Activated CD8-positive, alpha-beta memory T cell treated with anti-CD3 and anti-CD28 coated beads, Interleukin-2, amount 10 ng/mL, durations not matched to agents 7 days and 5 days (primary cell): ENCODE data around the gene BLVRA. TPM values are rescaled to one million over a fixed set of nuclear protein-coding genes. Genes with fewer than 3 reads are reported as not detected.
"Not testable (repeated sequence)": the region's sequence is repeated elsewhere in the genome, so short reads cannot be mapped to it uniquely, and the experiment has no call there.

Source experiments
- ATAC-seq: fragments of 150-1000 bp; cut with Tn5 transposase; one replicate; pipeline ENCODE4 v1.10.0; 2021; ENCODE audit warnings: moderate library complexity
- CTCF ChIA-PET: fragments of 350-600 bp; sonication (Branson Sonifier 250); formaldehyde crosslinking; loops from one replicate; lab custom pipeline; 2021; ENCODE audit warnings: antibody characterized with exemption; lab: Charles Lee
- DNase-seq: peaks from one replicate; pipeline ENCODE4 v3.0.0-alpha.2; 2020
- H3K27ac Mint-ChIP-seq: one replicate; pipeline ENCODE4 v1.8.0; 2021; ENCODE audit warnings: mild to moderate bottlenecking, mixed read lengths
- H3K27me3 Mint-ChIP-seq: one replicate; pipeline ENCODE4 v1.8.0; 2021; ENCODE audit warnings: mixed read lengths
- H3K36me3 Mint-ChIP-seq: one replicate; pipeline ENCODE4 v1.8.0; 2021; ENCODE audit warnings: mild to moderate bottlenecking, mixed read lengths
- H3K4me1 Mint-ChIP-seq: one replicate; pipeline ENCODE4 v1.8.0; 2021; ENCODE audit warnings: mixed read lengths
- H3K4me3 Mint-ChIP-seq: one replicate; pipeline ENCODE4 v1.8.0; 2021; ENCODE audit warnings: mild to moderate bottlenecking, moderate library complexity, mixed read lengths
- H3K9me3 Mint-ChIP-seq: one replicate; pipeline ENCODE4 v1.8.0; 2022; ENCODE audit warnings: low read depth, mixed read lengths
- total RNA-seq, 2 experiments: library from RNA; stranded (reverse); gene quantifications; one replicate each; pipeline ENCODE4 v1.2.3, GENCODE V29; 2021

Gene BLVRA
- total RNA-seq, 2 experiments from 2014 or later: 37.2 to 46.9 TPM

DNA sequence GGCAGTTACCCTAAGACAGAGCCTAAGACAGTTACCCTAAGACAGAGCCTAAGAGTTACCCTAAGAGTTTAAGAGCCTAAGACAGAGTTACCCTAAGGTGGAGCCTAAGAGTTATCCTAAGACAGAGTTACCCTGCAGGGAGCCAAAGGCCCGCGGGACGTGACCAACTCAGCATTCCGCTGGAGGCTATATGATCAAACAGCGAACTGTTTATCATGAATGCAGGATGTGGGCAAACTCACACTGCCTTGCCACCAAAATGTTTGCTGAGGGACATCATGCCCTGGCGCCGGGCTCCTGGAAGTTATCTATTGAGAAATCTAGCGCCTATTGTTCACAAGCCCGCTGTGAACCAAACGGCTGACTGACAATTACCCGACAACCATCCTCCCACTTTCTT, 49.9 kb downstream of the BLVRA start:
- H3K4me3 Mint-ChIP-seq: no peak overlapping the region
- no peak overlapping the region for H3K27ac Mint-ChIP-seq
- ATAC-seq (peak; percentile 30), DNase-seq (no peak)
- H3K36me3 Mint-ChIP-seq: peaks cover 8% of the 10 kb centered on the region
- H3K27me3 Mint-ChIP-seq: peaks cover 5% of the 10 kb centered on the region
- H3K4me1 Mint-ChIP-seq: no peaks in the 10 kb centered on the region
- CTCF ChIA-PET: no interaction called here
- no peaks in the 10 kb centered on the region for H3K9me3 Mint-ChIP-seq

DNA sequence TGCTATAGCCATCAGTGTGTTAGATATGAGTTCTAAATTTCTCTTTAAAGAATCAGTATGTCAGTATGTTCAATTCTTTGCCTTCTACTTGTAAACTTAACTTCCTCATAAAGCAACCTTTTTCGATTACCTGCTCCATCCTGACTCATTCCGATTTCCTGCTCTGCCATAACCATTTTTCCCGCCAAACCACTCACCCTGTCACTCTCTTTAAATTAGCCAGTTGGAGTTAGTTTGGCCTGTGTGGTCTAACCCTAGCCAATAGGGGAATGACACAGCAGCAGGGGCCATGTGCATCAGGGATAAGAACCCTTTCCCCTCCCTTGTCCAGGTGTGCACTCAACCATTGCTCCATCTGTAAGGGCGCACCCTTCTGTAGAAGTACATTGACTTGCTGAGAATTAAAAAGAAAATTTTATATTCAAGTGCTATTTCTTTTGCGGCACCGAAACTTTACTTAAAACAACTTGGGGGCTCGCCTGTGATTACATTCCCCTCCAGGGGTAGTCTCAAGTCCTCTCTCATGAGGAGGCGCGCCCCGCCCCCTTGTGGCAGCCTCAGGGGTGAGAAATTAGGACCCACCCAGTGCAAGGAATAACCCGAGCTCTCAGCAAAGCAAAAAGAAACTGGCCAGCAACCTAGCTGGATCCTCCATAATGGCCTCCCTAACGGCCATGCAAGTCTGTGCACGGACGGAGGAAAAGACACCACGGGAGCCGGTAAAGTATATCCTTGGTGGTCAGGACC, 51.9 kb downstream of the BLVRA start:
- H3K27me3 Mint-ChIP-seq: peaks cover 19% of the 10 kb centered on the region
- DNase-seq: peak; percentile 58
- ATAC-seq, H3K9me3 Mint-ChIP-seq, H3K36me3 Mint-ChIP-seq, H3K4me1 Mint-ChIP-seq, H3K27ac Mint-ChIP-seq, H3K4me3 Mint-ChIP-seq: not testable (repeated sequence)
- CTCF ChIA-PET: interaction anchor here (0.9 to 1.2 kb wide), 3 partner anchors 10 to 111 kb away, joined by 3 to 4 read pairs (median 3); no protein-coding TSS in a partner anchor

DNA sequence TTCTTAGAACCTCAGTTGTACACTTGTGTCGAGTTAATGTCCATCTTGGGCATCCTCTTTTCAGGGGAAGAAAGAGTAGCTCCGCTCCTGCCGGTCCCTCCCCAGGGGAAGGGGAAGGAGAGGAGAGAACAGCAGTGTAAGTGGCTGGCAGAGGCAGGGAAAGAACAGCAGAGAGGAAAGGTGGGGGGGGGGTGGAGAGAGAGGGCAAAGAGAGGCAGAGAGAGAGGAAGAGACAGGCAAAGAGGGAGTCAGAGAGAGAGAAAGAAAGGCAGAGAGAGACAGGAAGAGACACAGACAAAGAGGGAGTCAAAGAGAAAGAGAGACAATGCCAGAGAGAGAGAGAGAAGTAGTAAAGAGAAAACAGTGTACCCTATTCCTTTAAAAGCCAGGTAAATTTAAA, 56.9 kb downstream of the BLVRA start:
- Mint-ChIP-seq H3K27me3 (peaks cover 47% of the 10 kb centered on the region), H3K27ac (no peak overlapping the region), H3K4me3 (no peak overlapping the region), H3K9me3 (no peaks in the 10 kb centered on the region), H3K36me3 (no peaks in the 10 kb centered on the region), H3K4me1 (no peaks in the 10 kb centered on the region)
- no peak for DNase-seq
- CTCF ChIA-PET: interaction anchor here (0.6 kb wide), 1 partner anchor 252 kb away, joined by 3 read pairs; no protein-coding TSS in a partner anchor
- no peak for ATAC-seq

GRCh38 chr7:43816046-43816797, 57.7 kb downstream of the BLVRA start:
- H3K36me3 Mint-ChIP-seq, DNase-seq, CTCF ChIA-PET: not testable (repeated sequence)

GRCh38 chr7:43823425-43823824, 64.9 kb downstream of the BLVRA start:
- H3K4me1 Mint-ChIP-seq, H3K4me3 Mint-ChIP-seq, DNase-seq, ATAC-seq, H3K9me3 Mint-ChIP-seq, H3K27ac Mint-ChIP-seq, H3K36me3 Mint-ChIP-seq, CTCF ChIA-PET: not testable (repeated sequence)
- peaks cover 61% of the 10 kb centered on the region for H3K27me3 Mint-ChIP-seq

More at GRCh38 chr7:43816046-43816797, 57.7 kb downstream of the BLVRA start:
- H3K9me3 Mint-ChIP-seq, H3K4me1 Mint-ChIP-seq, H3K4me3 Mint-ChIP-seq, H3K27ac Mint-ChIP-seq, ATAC-seq: not testable (repeated sequence)
- H3K27me3 Mint-ChIP-seq: peaks cover 51% of the 10 kb centered on the region

- CTCF ChIA-PET: no interaction called here
- Mint-ChIP-seq H3K9me3 (peaks cover 1% of the 10 kb centered on the region), H3K36me3 (no peaks in the 10 kb centered on the region), H3K27ac (no peak overlapping the region), H3K27me3 (peaks cover 67% of the 10 kb centered on the region), H3K4me1 (no peaks in the 10 kb centered on the region), H3K4me3 (no peak overlapping the region)
- DNase-seq: no peak
- no peak for ATAC-seq
Measured at GRCh38 chr7:43823941-43824340, 65.5 kb downstream of the BLVRA start.

DNA sequence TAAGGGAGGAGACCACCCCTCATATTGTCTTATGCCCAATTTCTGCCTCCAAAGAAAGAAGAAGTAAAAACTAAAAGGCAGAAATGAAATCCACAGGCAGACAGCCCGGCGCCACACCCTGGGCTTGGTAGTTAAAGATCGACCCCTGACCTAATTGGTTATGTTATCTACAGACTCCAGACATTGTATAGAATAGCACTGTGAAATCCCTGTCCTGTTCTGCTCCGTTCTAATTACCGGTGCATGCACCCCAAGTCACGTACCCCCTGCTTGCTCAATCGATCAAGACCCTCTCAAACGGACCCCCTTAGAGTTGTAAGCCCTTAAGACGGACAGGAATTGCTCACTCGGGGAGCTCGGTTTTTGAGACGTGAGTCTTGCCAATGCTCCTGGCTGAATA, 66.0 kb downstream of the BLVRA start:
- H3K27ac Mint-ChIP-seq, H3K9me3 Mint-ChIP-seq, H3K36me3 Mint-ChIP-seq, H3K4me3 Mint-ChIP-seq, ATAC-seq, DNase-seq, H3K4me1 Mint-ChIP-seq: not testable (repeated sequence)
- CTCF ChIA-PET: interaction anchor here (2.8 kb wide), 1 partner anchor 13 kb away, joined by 17 read pairs; no protein-coding TSS in a partner anchor
- H3K27me3 Mint-ChIP-seq: peaks cover 68% of the 10 kb centered on the region

GRCh38 chr7:43824963-43825362, 66.5 kb downstream of the BLVRA start:
- DNase-seq (no peak), ATAC-seq (no peak)
- no peaks in the 10 kb centered on the region for H3K36me3 Mint-ChIP-seq
- CTCF ChIA-PET: interaction anchor here (2.0 to 2.8 kb wide), 2 partner anchors 13 to 242 kb away, joined by 6 to 17 read pairs; partner anchors contain the start of gene STK17A
- H3K4me3 Mint-ChIP-seq: no peak overlapping the region
- H3K9me3 Mint-ChIP-seq: peaks cover 3% of the 10 kb centered on the region
- peaks cover 67% of the 10 kb centered on the region for H3K27me3 Mint-ChIP-seq
- no peak overlapping the region for H3K27ac Mint-ChIP-seq
- no peaks in the 10 kb centered on the region for H3K4me1 Mint-ChIP-seq

- no peak for ATAC-seq
- H3K27ac Mint-ChIP-seq: no peak overlapping the region
- peaks cover 65% of the 10 kb centered on the region for H3K27me3 Mint-ChIP-seq
- no peaks in the 10 kb centered on the region for H3K4me1 Mint-ChIP-seq
- H3K36me3 Mint-ChIP-seq: no peaks in the 10 kb centered on the region
- peaks cover 3% of the 10 kb centered on the region for H3K9me3 Mint-ChIP-seq
- CTCF ChIA-PET: interaction anchor here (2.0 to 2.8 kb wide), 2 partner anchors 12 to 243 kb away, joined by 6 to 17 read pairs; partner anchors contain the start of gene STK17A
- no peak for DNase-seq
- H3K4me3 Mint-ChIP-seq: no peak overlapping the region
Measured at GRCh38 chr7:43825391-43825808, 66.9 kb downstream of the BLVRA start.

- ATAC-seq, CTCF ChIA-PET, H3K9me3 Mint-ChIP-seq, H3K27ac Mint-ChIP-seq, DNase-seq, H3K4me3 Mint-ChIP-seq: not testable (repeated sequence)
- H3K27me3 Mint-ChIP-seq: peaks cover 31% of the 10 kb centered on the region
- peaks cover 20% of the 10 kb centered on the region for H3K4me1 Mint-ChIP-seq
- peaks cover 19% of the 10 kb centered on the region for H3K36me3 Mint-ChIP-seq
Measured at GRCh38 chr7:43830917-43831316, 72.4 kb downstream of the BLVRA start.

DNA sequence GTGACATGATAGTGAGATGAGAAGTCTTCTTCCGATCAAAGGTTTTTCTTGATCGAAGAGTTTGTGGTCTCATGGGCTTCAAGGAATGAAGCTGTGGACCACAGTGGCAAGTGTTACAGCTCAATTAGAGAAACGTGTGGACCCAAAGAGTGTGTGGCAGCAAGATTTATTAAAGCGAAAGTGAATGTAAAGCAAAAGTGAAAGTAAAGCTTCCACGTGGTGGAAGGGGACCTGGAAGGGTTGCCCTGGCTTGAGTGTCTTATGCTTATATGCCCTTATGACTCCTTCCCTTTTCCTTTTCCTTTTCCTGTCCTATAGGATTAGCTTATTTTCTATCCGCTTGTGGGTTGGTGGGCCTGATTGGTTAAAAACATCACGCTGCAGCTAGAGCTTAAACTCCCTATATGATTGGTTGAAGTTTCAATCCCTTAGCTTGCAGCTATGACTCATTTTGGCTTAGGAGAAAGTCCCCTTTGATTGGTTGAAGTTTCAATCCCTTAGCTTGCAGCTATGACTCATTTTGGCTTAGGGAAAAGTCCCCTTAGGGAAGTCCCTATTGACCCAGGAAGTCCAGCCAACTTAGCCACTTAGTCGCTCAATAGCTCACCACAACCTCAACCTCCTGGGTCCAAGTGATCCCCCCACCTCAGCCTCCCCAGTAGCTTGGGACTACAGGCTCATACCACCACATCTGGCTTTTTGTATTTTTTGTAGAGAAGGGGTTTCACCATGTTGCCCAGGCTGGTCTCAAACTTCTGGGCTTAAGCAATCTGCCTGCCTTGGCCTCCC, 76.2 kb downstream of the BLVRA start:
- ATAC-seq: peak; percentile 76
- H3K36me3 Mint-ChIP-seq: peaks cover 19% of the 10 kb centered on the region
- H3K27ac Mint-ChIP-seq: peak overlapping the region; percentile 95
- CTCF ChIA-PET: interaction anchor here (0.6 to 7.1 kb wide), 13 partner anchors 75 to 263 kb away, joined by 3 to 140 read pairs (median 4); partner anchors contain the start of genes BLVRA, COA1 and STK17A
- peaks cover 13% of the 10 kb centered on the region for H3K27me3 Mint-ChIP-seq
- peaks cover 7% of the 10 kb centered on the region for H3K9me3 Mint-ChIP-seq
- H3K4me3 Mint-ChIP-seq: peak overlapping the region; percentile 78
- peak; percentile 62 for DNase-seq
- peaks cover 28% of the 10 kb centered on the region for H3K4me1 Mint-ChIP-seq

- CTCF ChIA-PET: interaction anchor here (0.6 to 7.1 kb wide), 39 partner anchors 8 to 951 kb away, joined by 3 to 140 read pairs (median 4); partner anchors contain the start of genes BLVRA, COA1, MRPL32 and MRPS24
- peaks cover 20% of the 10 kb centered on the region for H3K27me3 Mint-ChIP-seq
- ATAC-seq: no peak
- no peaks in the 10 kb centered on the region for H3K9me3 Mint-ChIP-seq
- no peak overlapping the region for H3K4me3 Mint-ChIP-seq
- no peak for DNase-seq
- H3K27ac Mint-ChIP-seq: no peak overlapping the region
- H3K4me1 Mint-ChIP-seq: peaks cover 24% of the 10 kb centered on the region
- peaks cover 5% of the 10 kb centered on the region for H3K36me3 Mint-ChIP-seq
Measured at GRCh38 chr7:43838201-43838658, 79.8 kb downstream of the BLVRA start.
